Gastrocnemius medialis (tissue), 4 donors: ENCODE data around the gene MKKS.

Experiments used
- POLR2A ChIP-seq, 2 donors: fragments of 450-650 bp; IDR thresholded peaks; one replicate each; pipeline ENCODE4 v1.6.1; 2017; ENCODE audit warnings: antibody characterized with exemption in 2 of 2, mild to moderate bottlenecking in 2 of 2, moderate library complexity in 2 of 2
- TF ChIP-seq, protein P1 (sequence below), 5 experiments: fragments of 450-650 bp in 3 of 5; fragments of 200-600 bp in 2 of 5; sonication (generic) in 2 of 5; IDR thresholded peaks in 4 of 5; conservative IDR thresholded peaks in 1 of 5; 1 replicate in 4 of 5; 2 replicates in 1 of 5; pipeline ENCODE4 v1.5.1; 2016 to 2019; ENCODE audit warnings: antibody characterized with exemption in 5 of 5, mild to moderate bottlenecking in 3 of 5, moderate library complexity in 3 of 5

GRCh38 chr20:10427060-10427692 lies 6.8 kb downstream of the MKKS start:
- TF ChIP-seq, protein P1, sequence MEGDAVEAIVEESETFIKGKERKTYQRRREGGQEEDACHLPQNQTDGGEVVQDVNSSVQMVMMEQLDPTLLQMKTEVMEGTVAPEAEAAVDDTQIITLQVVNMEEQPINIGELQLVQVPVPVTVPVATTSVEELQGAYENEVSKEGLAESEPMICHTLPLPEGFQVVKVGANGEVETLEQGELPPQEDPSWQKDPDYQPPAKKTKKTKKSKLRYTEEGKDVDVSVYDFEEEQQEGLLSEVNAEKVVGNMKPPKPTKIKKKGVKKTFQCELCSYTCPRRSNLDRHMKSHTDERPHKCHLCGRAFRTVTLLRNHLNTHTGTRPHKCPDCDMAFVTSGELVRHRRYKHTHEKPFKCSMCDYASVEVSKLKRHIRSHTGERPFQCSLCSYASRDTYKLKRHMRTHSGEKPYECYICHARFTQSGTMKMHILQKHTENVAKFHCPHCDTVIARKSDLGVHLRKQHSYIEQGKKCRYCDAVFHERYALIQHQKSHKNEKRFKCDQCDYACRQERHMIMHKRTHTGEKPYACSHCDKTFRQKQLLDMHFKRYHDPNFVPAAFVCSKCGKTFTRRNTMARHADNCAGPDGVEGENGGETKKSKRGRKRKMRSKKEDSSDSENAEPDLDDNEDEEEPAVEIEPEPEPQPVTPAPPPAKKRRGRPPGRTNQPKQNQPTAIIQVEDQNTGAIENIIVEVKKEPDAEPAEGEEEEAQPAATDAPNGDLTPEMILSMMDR (IDR thresholded peaks at IDR 0.05 in 4 of 5, conservative IDR thresholded peaks at IDR 0.05 in 1 of 5) = peak; percentile 27 to 78 (median 51)
- TF ChIP-seq POLR2A (IDR thresholded peaks at IDR 0.05) = no peak
